HL-60/S4 treated with phorbol 12-myristate 13-acetate at 8.2 ng/mL for 4 days and 3 days (cell line): ENCODE data around the gene SMG7.

ENCODE experiments used
- in situ Hi-C: fragments of 300-500 bp; cut with MboI; formaldehyde crosslinking; loops from 2 replicates; pipeline ENCODE4 v1.15.0; 2022; ENCODE audit warnings: low sequenced_read_pairs

Gene SMG7

DNA sequence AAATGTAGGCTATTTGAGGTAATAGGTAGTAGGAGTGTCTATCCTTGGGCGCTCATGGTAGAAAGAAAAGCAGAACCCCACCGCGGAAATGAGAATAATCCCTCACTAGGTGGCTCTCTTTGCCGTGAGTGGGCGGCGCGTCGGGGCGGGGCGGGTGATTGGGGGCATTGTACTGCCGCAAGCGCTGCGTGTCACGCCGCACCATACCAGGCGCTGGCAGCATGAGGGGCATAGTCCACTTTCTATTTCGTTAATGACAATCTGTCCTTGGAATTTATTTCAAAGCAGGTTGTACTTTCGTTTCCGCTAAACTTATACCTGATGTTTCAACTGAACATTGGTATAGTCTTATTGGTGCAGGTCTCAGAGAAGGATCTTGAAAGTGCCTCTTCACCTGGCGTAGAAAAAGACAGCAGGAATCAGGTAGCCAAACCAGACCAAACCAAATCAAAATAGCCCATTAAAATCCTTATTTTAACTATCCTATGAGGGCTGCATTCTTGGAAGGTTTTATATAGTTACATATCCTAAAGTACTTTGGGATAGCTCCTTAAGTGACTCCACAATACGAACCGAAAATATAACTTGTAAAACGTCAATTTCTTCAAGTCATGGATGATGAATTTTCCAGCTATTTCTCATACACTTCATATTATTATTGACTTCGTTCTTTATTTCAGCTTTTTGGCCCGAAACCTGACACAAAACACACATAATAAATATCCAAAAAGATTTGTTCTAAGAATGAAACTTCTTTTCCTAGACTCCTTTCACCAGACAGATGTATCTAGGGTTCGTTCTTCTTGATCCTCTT lies 1.9 kb upstream of the SMG7 start:
- in situ Hi-C loops, result no loop called here

DNA sequence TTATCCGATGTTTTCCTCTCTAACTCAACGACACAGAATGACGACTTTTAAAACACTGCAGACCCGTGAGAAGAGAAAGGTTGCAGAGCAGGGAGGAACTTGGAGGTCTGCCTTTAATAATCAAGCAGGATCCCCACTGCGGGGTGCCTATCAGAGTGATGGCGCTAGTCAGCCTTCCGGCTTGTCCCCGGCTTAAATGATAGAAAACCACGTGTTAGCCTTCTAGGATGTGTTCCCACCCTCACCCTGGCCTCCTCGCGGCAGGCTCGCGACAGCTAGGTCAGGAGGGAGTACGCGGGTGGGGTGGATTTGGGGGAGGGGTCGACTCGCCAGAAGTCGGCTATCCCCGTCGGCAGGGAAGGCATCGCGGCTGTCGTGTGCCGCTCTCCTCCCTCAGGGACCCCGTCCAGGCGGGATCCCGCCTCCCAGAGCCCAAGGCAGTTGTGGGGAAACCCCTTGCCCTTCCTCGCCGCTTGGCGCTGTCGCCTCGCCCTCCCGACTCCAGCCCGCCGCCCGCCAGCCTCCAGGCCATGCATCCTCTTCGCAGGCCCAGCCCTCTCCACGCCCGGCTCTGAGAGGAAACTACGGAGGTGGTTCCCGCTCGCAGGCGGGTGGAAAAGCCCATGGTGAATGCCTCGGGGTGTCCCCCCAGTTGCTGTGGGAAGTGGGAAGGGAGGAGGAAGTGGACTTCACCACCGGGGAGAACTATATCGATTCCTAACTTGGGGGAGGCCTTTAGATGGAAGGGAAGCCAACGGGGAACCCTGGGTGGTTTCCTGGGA lies 1.1 kb upstream of the SMG7 start:
- in situ Hi-C loops, result no loop called here

DNA sequence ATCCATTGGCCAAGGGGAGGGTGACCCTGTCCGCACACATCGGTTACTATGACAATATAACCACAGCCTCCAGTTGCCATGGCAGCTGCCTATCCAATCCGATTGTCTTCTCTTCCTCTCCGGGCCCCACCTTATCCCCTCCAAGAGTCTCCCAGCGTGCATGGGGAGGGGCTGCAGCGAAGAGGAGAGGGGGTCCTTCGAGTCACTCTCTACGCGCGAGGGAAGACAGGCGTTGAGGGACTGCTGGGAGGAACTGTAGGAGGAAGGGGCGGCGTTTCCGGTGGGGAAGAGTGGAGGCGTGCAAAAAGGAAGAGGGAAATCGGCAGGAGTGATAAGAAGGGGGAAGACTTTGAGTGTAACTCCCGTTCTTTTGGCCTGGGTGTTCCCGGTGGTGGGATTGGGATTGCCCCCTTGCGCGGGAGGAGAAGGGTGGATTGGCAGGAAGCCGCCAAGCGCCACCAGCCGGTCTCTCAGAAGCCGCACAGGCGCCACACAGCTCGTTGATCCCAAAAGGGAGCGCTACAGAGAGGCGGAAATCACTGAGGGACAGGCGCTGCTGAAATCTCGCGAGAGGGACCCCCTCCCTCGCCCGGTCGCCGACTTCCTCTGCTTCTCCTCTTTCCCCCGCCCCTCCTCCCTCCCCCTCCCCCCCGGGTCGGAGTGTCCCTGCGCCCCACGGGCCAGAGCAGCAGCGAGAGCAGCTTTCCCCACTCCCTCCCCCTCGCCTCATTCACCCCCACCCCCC lies 384 bp upstream of the SMG7 start:
- in situ Hi-C loops, result no loop called here

DNA sequence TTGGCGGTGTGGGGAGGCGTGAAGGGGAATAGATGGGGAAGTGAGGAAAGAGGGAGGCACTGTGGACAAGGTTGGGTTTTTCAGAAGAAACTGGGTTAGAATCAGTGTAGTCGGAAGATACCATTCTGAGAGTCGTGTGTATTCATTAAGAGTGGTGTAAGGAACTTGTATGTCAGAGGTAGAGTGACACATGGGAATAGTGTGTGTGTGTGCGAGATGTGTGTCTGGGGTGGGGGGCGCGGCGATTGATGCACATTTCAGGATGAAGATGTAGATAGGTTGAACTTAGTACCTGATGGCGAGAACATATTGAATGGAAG lies 878 bp downstream of the SMG7 start:
- in situ Hi-C loops, result no loop called here

DNA sequence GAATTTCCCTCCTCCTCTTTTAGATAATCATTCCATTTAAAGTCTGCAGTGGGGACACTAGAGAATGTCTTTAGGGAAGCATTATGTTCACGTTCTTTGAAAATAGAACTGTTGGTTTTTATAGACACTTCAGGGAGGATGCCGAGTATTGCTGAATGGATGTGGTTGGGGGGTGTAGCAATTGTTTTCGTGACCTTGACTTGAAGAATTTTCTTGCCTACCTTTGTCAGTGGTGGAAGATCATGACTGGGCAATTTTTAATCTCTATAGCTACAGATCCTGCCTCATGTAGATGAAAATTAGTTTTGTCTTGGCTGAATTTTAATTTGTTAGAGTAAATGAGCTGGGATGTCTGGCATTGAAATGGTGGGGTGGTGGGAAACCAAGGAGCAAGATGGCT lies 3.8 kb downstream of the SMG7 start:
- in situ Hi-C loops, result no loop called here

DNA sequence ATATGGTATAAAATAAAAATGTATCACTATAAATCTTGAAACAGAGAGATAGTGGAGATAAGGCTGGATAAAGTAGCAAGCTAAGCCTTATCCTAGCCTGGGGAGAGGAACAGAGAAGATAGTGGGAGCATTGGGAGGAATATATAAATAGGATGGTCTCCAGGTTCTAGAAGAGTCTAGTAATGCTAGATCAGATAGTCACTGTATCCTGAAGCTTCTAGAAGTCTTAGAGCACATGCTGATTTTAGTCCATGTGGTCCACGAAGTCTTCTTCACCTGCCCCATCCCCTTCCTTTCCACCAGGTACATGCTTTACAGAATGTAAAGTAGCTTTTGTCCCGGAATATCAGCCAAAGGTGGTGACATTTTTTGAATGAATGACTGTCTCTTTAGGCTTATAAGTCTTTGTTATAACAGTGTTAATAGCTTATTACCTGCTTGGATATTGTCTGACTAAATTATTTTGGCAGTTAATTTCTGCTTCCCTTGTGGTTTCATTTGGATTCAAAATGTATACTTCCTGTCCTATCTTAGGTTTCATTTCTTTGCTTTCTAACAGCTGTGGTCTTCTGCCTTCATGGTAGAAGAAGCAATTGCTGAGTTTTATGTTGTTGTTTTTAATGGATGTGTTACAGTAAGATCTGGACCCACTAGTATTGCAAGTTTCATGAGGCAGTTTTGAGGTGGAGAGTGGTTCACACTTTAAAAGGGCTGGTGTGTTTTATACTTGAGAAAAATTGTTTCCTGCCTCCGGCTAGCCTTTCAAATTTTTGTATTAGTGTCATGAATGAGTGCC lies 5.9 kb downstream of the SMG7 start:
- in situ Hi-C loops, result no loop called here

DNA sequence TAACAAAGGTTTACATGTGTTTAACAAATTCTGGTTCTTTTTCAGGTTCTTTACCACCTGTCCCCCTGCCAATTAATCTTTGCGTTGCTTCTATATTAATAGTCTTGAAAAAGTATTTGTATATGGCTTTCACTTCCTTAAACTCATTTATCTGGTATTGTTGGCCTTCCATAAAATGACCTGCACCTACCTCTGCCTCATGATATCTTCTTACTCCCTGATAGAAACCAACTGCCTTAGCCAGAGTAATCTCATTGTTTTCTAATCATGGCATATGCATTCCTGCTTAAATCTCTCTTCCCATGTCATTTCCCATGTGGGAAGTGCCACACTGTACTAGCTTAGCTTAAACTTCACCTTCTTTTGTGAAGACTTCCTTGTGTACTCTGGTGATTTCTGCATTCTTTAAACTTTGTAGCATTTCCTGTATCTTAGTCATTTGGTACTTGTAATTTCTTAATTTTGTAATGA lies 8.7 kb downstream of the SMG7 start:
- in situ Hi-C loops, result no loop called here

DNA sequence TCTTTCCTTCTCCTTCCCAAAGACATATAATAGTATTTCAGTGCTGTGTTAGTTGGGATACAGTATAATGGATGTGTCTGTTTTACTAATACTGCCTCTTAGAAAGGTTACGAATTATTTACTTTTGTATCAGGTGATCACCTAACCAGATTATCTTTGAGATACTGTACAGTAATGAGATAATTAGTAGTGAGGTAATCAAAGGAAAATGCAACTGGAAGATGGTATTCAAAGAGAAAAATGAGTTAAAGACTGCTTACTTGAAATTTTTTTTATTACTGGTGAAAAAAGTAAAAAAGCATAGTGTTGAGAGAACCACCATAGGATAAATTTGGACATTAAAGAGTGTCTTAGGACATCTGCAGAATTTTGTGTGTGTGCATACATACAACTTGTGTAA lies 10.9 kb downstream of the SMG7 start:
- in situ Hi-C loops, result no loop called here

DNA sequence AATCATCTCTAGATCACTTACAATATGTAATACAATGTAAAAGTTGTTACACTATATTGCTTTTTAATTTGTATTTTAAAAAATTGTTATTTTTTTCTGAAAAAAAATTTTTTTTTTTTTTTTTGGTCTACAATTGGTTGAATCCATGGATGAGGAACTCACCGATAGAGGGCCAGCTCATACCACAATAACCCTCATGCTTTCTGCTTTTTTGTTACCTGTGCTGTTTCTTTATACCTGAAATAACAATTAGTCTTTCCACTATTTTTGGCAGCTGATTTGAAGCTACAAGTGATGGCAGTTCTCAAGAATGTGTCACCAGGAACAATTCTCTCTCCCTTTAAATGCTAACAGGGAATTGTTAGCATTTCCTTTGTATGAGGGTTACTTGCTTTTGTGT lies 12.0 kb downstream of the SMG7 start:
- in situ Hi-C loops, result no loop called here

DNA sequence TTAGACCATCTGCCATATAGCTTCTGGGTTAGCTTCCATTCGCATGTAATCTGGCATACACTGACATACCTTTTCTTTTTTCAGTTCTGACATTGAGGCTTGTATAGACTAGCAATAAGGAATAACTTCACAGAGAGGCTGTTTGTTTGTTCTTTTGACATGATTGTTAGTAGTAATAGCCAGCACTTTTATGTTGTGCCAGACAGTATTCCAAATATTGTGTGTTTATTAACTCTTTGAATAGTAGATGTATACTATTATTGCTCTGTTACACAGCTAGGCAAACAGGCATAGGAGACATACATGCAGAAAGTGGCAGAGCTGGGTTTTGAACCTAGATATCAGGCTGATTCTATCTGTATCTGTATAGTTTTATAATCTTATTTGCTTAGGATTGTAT lies 12.6 kb downstream of the SMG7 start:
- in situ Hi-C loops, result no loop called here

DNA sequence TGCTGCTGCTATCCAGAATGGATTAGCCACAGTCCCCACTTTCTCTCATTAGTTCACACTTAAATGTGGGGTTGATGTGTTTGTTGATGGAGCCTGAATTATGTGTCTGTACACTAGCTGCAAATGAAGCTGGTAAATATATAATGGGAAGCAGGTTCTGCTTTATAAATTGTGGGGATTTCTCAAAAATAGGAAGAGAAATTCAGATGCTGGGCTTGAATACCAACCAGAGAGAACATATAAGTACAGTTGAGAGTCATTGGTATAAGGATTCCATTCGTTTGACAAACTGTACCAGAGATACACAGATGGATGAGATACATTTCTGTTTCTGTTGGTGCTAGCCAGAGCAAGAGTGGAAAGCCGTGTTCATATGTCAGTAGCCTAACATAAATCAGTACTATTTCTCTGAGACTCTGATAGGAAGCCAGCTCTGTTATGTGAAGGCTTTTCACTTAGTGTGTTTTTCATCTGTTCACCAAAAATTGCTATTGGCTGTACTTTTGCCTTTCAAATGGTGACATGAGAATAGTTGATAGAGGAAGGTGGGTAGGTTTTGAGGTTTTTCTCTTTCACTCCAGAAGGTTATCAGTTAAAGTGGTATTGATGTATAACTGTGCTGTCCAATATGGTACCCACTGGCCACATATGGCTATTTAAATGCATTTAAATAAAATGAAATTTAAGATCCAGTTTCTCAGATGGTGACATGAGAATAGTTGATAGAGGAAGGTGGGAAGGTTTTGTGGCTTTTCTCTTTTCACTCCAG lies 15.6 kb downstream of the SMG7 start:
- in situ Hi-C loops, result no loop called here

DNA sequence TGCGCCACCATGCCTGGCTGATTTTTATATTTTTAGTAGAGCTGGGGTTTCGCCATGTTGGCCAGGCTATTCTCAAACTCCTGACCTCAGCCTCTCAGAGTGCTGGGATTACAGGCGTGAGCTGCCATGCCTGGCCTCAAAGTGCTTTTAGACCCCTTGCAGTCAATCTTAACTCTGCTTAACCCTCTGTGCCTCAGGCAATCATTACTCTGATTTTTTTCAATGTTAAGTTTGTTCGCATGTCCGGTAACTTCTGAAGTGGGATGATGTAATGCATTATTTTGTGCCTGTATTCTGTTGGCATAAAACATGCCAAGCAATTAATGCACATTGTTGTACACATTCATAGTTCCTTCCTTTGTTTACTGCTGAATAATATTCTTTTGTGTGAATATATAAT lies 18.6 kb downstream of the SMG7 start:
- in situ Hi-C loops, result no loop called here

DNA sequence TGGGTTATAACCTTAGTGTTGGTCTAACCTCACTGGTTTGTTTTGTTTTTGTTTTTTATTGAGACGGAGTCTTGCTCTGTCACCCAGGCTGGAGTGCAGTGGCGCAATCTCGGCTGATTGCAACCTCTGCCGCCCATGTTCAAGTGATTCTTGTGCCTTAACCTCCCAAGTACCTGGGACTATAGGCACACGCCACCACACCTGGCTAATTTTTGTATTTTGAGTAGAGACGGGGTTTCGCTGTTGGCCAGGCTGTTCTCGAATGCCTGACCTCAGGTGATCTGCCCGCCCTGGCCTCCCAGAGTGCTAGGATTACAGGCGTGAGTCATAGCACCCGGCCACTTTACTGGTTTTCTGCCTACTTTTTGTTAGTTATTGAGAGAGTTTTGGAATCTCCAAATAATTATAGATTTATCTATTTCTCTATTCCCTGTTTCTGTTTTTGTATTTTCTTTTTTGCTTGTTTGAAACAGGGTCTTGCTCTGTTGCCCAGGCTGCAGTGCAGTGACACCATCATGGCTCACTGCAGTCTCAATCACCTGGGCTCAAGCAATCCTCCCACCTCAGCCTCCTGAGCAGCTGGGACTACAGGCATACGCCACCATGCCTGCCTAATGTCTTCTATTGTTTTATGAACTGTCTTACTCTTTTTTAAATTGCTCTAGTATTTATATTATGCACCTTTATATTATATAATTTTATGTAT lies 21.4 kb downstream of the SMG7 start:
- in situ Hi-C loops, result no loop called here

DNA sequence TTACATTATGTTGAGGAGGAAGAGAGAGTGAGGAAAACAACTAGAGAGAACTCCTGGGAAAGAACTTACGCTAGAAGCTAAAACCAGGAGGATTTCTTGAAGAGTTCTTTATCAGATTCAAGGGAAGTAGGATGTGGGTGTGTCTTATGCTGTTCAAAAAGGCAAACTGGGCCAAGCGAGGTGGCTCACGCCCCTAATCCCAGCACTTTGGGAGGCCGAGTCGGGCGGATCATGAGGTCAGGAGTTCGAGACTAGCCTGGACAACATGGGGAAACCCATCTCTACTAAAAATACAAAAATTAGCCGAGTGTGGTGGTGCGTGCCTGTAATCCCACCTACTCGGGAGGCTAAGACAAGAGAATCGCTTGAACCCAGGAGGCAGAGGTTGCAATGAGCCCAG lies 23.1 kb downstream of the SMG7 start:
- in situ Hi-C loops, result no loop called here

DNA sequence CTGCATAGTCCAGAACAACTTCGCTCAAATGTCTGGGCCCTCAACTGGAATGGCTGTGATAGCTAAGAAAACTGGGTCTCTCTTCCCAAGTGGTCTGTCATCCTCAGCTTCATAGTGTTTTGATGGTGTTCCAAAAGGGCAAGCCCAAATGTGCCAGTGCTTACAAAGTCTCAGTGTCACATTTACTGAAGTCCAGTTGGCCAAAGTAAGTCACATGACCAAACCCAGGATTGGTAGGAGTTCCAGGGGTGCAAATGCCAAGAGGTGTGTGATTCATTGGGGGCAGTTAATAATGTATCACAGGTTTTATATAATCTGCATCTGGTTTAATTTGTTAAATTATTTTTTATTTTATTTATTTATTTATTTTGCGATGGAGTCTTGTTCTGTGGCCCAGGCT lies 24.9 kb downstream of the SMG7 start:
- in situ Hi-C loops, result no loop called here

DNA sequence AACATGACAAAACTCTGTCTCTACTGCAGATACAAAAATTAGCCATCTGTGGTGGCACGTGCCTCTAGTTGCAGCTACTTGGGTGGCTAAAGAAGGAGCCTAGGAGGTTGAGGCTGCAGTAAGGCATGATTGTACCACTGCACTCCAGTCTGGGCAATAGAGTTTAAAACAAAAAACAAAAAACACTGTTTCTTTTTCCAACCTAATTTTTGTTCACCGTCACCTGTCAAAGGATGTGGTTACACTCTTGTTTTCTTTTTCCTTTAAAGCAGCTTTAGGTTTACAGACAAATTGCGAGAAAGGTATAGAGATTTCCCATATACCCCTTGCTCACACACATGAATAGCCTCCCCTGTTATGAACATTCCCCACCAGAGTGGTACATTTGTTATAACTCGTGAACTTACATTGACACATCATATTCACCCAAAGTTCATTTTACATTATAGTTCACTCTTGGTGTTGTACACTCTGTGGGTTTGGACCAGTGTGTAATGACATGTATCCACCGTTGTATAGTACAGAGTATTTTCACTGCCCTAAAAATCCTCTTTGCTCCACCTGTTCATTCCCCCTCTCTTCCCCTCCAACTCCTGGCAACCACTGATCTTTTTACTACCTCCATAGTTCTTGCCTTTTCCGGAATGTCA lies 26.2 kb downstream of the SMG7 start:
- in situ Hi-C loops, result no loop called here

DNA sequence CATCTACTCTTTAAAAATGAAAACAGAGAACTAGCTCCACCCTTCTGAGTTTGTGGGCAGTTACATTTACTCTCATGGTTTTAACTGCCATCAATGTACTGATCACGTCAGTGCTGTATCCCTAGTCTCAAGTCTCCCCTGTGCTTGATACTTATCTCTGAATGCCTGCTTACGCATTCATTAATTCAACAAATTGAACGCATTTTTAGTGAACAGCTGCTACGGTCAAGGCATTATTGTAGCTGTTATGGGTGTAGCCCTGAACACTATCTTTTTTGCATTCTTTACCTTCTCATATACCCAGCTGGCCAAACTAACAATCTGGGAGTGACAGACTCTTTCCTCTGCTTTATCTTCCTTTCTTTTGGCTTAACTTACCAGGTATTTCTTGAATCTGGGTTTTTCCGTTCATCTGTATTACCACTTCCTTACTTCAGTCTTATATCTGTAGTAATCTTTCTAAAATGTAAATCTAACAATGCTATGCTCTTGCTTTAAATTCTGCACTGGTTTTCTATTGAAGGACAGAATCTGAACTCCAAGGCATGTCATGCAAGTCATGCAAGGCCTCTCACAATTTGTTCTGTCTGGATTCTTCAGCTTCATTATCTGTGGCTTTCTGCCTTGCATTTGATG lies 33.3 kb downstream of the SMG7 start:
- in situ Hi-C loops, result no loop called here

DNA sequence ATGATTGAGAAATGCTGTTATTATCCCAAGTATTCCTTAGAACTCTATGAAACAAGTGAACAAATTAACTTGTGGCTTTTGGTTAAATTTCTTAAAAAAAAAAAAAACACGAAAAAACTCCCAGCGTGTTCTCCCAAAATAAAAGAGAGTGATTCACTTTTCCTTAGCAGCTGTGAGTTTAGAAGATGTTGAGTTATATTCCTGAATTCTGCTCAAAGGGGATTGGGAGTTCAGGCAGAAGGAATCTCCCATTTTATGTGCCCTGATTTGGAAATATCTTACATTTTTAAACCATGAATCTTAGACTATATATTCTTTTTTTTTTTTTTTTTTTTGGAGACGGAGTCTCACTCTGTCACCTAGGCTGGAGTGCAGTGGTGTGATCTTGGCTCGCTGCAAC lies 34.3 kb downstream of the SMG7 start:
- in situ Hi-C loops, result no loop called here

DNA sequence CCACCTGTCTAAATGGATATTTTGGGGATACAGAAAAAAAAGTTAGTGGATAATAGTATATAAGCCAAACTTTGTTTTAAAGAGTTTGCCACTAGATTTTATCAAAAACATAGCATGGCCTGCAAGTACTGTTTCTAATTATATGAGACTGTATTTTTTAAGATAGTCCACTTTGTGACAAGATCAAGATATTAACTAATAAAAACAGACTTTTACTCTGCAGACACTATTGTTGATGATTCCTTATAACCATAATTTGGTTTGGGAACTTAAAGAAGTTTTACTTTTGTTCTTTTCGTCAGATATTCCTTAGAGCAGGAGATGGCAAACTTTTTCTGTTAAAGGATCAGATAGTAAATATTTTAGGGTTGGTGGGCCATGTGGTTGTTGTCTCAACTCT lies 36.4 kb downstream of the SMG7 start:
- in situ Hi-C loops, result no loop called here
